Measurements from ENCODE around the gene TYROBP.
"Not testable (repeated sequence)": the region's sequence is repeated elsewhere in the genome, so short reads cannot be mapped to it uniquely, and the experiment has no call there.

TYROBP gene

DNA sequence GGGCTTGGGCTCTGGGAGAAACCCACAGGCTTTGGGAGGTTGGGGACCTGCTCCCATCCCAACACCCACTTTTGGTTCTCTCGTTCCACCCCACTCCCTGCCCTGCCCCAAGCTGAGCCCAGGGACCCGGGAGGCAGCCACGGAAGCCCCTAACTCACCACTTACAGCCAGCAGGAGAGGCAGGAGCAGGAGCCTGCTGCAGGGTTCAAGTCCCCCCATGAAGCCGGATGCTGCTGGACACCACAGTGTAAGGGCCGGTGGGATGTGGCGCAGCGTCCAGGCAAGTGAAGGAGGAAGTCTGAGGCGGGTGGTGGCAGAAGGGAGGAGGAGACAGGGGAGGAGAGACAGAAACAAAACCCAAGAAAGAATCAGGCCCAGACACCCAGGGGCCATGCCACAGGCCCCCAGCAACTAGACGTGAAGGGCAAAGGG lies at the start of gene TYROBP:
TYROBP (minus strand) TSS at position 286 of the 432 bp plus-strand sequence; CDS start at position 219, 67 bp downstream.
- DNase-seq (ENCODE audit: low spot score): no peak

- DNase-seq (ENCODE audit: low spot score): not testable (repeated sequence)
Measured at GRCh38 chr19:35957411-35957810, 49.3 kb upstream of the TYROBP start.

DNA sequence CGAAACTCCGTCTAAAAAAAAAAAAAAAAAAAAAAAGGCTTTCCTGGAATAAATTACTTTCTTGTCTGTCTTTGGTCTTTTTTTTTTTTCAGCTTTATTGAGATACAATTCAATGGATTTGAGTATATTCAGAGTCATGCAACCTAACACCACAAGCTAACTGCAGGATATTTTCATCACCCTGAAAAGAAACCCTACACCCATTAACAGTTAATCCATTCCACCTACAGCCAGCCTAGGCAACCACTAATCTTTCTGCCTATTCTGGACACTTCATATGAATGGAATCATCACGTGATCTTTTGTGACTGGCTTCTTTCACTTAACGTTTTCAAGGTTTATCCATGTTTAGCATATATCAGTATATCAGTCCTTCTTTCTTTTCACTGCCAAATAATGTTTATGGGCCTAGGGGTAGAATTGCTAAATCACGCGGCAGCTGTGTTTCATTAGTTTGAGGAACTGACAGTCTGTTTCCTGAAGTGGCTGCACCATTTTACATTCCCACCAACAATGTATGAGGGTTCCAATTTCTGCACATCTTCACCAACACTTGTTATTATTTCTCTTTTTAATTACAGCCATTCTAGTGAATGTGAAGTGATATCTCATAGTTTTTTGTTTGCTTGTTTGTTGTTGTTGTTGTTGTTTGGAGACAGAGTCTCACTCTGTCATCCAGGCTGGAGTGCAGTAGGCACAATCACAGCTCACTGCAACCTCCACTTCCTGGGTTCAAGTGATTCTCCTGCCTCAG lies 48.0 kb upstream of the TYROBP start:
- DNase-seq (ENCODE audit: low spot score): no peak

DNA sequence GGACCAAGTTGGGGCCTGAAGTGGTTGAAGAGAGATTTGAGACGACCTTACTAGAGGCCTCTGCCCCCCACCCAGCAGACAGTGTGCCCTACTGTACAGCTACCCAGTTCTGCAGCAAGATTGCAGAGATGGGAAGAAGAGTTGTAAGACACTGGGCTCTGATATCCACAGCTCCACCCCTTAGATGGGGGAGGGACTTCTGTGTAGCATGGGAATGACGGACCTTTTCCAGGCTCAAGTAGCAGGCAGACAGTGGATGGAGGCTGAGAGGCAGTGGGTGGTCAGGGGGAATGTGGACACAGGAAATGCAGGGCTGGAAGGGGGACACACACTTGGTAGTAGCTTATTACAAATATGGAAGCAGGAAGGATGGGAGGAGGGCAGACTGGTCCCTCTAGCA lies 41.0 kb upstream of the TYROBP start:
- no peak for DNase-seq (ENCODE audit: low spot score)

DNA sequence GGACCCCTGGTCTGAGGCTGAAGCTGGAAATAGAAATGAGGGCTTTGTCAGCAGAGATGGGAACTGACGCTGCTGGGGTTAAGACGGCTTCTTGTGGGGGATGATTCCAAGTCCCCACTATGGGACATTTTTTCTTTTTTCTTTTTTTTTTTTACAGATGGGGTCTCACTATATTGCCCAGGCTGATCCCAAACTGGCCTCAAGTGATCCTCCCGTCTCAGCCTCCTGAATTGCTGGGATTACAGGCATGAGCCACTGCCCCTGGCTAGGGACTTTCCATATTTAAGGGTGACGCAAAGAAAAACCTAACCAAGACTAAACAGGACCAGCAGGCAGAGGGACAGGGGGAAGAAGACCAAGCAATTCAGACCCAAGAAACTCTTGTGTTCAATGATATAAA lies 38.1 kb upstream of the TYROBP start:
- DNase-seq (ENCODE audit: low spot score): no peak

- DNase-seq (ENCODE audit: low spot score): no peak
Measured at GRCh38 chr19:35945121-35945790, 37.2 kb upstream of the TYROBP start.

DNA sequence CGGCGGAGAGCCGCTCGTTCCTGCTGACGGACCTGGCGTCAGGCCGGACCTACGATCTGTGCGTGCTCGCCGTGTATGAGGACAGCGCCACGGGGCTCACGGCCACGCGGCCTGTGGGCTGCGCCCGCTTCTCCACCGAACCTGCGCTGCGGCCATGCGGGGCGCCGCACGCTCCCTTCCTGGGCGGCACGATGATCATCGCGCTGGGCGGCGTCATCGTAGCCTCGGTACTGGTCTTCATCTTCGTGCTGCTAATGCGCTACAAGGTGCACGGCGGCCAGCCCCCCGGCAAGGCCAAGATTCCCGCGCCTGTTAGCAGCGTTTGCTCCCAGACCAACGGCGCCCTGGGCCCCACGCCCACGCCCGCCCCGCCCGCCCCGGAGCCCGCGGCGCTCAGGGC lies 36.5 kb upstream of the TYROBP start:
- no peak for DNase-seq (ENCODE audit: low spot score)

DNA sequence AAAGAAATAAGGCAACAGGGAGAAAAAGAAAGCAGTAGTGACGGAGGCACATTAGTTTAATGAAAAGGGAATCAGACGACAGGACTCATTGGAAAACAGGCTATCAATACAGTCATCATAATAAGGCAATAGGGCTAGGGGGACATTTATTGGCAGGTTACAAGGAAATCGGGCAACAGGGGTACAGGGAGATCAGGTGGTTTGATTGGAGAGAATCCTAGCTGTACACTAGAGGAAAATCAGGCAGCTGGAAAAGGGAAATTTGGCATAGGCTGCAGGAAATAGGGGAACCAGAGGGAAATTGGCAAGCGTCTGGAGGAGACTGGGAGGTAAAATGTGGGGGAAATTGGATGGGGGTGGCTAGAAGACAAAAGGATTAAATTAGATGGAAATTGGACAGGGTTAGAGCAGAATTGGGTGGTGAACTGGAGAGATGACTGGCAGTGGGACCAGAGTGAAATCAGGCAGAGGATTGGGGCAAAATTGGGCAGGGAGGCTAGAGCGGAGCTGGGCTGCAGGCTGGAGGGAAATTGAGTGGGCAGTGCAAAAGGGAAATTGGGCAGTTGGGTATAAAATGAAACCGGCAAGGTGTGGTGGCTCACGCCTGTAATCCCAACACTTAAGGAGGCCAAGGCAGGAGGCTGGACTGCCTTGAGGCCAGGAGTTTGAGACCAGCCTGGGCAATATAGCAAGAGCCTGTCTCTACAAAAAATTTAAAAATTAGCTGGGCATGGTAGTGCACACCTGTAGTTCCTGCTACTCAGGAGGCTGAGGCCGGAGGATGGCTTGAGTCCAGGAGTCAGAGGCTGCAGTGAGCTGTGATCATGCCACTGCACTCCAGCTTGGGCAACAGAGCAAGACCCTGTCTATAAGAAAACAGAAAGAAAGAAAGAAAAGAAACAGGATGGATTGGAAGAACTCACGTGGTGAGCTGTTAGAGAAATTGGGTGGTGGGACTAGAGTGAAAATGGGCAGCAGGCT lies 35.5 kb upstream of the TYROBP start:
- DNase-seq (ENCODE audit: low spot score): no peak

- no peak for DNase-seq (ENCODE audit: low spot score)
Measured at GRCh38 chr19:35942235-35942634, 34.1 kb upstream of the TYROBP start.

- DNase-seq (ENCODE audit: low spot score): no peak
Measured at GRCh38 chr19:35940839-35941238, 32.7 kb upstream of the TYROBP start.

DNA sequence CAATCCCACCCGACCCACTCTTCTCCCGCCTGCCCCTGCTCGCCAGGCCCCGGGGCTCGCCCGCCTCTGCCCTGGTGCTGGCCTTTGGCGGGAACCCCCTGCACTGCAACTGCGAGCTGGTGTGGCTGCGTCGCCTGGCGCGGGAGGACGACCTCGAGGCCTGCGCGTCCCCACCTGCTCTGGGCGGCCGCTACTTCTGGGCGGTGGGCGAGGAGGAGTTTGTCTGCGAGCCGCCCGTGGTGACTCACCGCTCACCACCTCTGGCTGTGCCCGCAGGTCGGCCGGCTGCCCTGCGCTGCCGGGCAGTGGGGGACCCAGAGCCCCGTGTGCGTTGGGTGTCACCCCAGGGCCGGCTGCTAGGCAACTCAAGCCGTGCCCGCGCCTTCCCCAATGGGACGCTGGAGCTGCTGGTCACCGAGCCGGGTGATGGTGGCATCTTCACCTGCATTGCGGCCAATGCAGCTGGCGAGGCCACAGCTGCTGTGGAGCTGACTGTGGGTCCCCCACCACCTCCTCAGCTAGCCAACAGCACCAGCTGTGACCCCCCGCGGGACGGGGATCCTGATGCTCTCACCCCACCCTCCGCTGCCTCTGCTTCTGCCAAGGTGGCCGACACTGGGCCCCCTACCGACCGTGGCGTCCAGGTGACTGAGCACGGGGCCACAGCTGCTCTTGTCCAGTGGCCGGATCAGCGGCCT lies 32.1 kb upstream of the TYROBP start:
- no peak for DNase-seq (ENCODE audit: low spot score)

- no peak for DNase-seq (ENCODE audit: low spot score)
Measured at GRCh38 chr19:35939307-35940077, 31.4 kb upstream of the TYROBP start.

DNA sequence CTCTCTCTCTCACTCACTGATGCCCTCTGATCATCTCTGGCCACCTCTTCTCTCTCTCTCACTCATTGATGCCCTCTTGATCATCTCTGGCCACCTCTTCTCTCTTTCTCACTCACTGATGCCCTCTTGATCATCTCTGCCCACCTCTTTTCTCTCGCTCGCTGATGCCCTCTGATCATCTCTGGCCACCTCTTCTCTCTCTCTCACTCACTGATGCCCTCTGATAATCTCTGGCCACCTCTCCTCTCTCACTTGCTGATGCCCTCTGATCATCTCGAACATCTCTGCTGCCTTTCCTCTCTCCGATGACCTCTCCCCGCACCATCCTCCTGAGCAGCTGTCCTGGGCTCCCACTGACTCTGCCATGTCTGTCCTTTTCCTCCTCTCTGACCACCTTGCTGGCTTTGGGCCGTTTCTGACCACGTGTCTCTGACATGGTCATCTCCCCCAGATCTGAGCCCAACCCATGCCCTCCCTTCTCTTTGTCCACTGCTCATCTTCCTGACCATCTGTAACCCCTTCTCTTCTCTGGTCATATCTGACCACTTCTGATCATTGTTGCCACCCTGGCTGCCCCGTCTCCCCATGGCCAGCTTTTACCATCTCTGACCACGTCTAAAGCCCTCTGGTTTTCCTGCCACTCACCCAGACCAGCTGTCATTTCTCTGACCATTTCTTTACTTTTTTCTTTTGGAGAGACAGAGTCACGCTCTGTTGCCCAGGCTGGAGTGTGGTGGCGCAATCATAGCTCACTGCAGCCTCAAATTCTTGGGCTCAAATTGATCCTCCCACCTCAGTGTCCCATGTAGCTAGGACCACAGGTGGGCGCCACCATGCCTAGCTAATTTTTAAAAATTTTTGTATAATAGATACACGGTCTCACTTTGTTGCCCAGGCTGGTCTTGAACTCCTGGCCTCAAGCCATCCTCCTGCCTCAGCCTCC lies 30.5 kb upstream of the TYROBP start:
- DNase-seq (ENCODE audit: low spot score): no peak

DNA sequence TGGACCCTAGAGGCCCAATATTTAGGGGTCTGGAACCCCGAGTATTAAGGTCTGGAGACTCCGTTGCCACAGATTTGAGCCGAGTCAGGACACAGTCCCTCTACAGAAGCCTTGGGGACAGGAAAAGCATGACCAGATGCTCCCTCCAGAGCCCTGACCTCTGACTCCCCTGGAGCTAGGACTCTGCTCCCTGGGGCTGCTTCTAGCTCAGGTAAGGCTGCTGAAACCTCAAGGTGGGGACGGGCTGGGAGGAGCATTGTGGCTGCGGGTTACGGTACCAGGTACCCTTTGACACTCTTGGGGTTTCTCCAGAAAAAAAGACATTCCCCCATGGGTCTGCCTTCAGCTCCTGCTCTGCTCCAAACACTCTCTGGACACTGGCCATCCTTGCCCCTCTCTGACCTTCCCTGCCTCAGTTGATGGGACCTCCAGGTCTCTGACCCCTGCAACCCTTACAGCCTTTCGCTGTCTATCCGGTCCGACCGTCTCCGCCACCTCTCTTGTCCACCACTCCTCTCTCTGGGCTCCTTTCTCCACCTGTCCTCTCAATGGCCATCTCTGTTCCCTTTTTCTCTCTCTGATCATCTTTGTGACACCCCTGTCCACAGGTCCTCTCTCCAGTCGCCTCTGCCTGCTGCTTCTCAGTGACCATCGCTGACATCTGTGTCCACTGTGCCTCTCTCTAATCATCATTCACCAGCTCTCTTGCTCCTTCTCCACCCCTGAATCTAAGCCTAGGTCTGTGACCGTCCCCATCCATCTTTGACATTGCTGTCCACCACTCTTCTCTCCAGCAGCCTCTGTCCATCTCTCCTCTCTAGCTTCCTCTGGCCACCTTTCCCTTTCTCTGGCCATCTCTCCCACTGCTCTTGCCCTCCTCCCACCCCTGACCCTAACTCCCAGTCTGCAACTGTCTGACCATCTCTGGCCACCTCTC lies 29.5 kb upstream of the TYROBP start:
- DNase-seq (ENCODE audit: low spot score): no peak

- DNase-seq (ENCODE audit: low spot score): no peak
Measured at GRCh38 chr19:35936738-35937268, 28.7 kb upstream of the TYROBP start.

DNA sequence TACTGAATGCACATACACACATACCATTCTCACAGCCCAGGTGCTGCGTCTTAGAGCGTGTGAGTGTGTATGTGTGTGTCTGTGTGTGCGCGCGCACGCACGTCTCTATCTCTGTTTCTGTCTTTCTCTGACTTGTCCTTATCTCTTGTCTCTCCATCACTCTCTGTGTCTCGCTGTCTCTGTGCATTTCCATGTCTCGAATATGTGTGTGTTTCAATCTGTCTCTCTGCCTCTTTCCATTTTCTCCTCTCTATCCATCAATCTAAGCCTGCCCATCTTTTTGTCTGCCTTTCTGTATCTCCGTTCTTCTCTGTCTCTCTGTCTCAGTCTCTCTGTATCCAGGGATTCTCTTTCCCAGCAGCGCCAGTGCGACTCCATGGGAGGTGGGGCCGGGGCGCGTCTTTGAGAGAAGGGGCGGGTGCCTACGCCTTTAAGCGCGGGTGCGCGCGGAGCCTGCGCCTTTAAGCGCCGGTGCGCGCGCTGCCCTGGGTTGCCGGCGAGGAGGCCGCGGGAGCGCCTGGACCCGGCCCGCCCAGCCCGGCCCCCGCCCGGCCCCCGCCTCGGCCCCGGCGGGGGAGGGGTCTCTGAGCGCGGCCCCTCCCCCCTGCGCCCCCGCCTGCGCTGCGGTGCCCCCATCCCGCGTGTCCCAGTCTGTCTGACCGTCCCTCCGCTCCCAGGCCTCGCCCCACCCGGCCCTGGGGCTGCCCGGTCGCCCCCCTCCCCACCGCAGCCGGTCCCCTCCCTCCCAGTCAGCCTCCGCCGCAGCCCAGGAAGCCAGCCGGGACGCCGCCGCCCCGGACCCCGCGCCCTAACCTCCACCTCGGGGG lies 28.0 kb upstream of the TYROBP start, which contains the start of gene LRFN3:
LRFN3 (plus strand) TSS at position 464 of the 827 bp plus-strand sequence. CDS start 3,052 bp downstream, outside the sequence.
- peak; percentile 54 for DNase-seq (ENCODE audit: low spot score)

DNA sequence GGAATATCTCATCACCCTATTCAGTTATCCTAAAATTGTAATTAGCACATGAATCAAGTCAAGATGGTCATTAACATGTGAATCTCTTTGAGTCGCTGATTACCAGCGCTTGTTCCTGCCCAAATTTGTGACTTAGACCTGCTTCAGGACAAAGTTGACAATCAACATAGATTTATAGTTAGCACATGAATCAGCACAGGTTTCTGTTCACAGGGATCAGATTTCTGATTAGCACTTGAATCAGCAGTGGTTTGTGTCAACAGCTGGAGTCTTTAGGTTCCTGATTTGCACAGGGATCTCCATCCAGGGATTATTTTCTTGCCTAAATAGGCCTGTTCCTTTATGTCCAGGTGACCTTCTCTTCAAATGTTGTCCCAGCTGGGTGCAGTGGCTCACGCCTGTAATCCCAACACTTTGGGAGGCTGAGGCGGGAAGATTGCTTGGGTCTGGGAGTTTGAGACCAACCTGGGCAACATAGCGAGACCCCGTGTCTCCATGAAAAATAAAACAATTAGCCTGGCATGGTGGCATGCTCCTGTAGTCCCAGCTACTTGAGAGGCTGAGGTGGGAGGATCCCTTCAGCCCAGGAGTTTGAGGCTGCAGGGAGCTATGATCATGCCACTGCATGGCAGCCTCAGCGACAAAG lies 24.3 kb upstream of the TYROBP start:
- DNase-seq (ENCODE audit: low spot score): no peak

Data from activated CD4-positive, alpha-beta T cell treated with anti-CD3 and anti-CD28 coated beads, Interleukin-2, Interleukin-4, amounts not matched to agents 100 ng/mL and 50 ng/mL, durations not matched to agents 16 hours and 8 hours (primary cell).